Measurements from ENCODE around the gene KRT79. TPM values are rescaled to one million over a fixed set of nuclear protein-coding genes. Genes with fewer than 3 reads are reported as not detected.

The KRT79 gene
- total RNA-seq, 4 donors from 2014 or later: 1.8 TPM; not detected in 3

GRCh38 chr12:52813203-52813819, 20.8 kb downstream of the KRT79 start:
- TF ChIP-seq CTCF (IDR thresholded peaks at IDR 0.05) (no peak), POLR2A (IDR thresholded peaks at IDR 0.05) (peak in 1 of 4 donors; percentile 19)

GRCh38 chr12:52812749-52813148, 21.4 kb downstream of the KRT79 start:
- Histone ChIP-seq H3K36me3 (peaks cover 0 to 36% (median 0%) of the 10 kb centered on the region in 3 donors), H3K27me3 (peaks cover 0 to 6% (median 0%) of the 10 kb centered on the region in 4 donors), H3K4me3 (peak overlapping the region in 3 of 4 donors; percentile 30 to 46 (median 44)), H3K9me3 (no peaks in the 10 kb centered on the region), H3K27ac (peak overlapping the region in 3 of 4 donors; percentile 75 to 84 (median 75)), H3K4me1 (peaks cover 0 to 31% (median 0%) of the 10 kb centered on the region in 3 donors)
- WGBS, 2 donors: 29 to 42% methylated on average over 3 of the region's 3 CpGs
- intact Hi-C loops (cut with DNase I): no loop called here
- DNase-seq: no peak
- TF ChIP-seq POLR2A (IDR thresholded peaks at IDR 0.05): no peak
- TF ChIP-seq CTCF (IDR thresholded peaks at IDR 0.05): no peak

More at GRCh38 chr12:52813203-52813819, 20.8 kb downstream of the KRT79 start:
- DNase-seq: no peak
- H3K9me3 ChIP-seq: no peaks in the 10 kb centered on the region
- peak overlapping the region; percentile 30 to 46 (median 37) for H3K4me3 ChIP-seq
- H3K4me1 ChIP-seq: peaks cover 0 to 37% (median 0%) of the 10 kb centered on the region in 3 donors
- H3K27me3 ChIP-seq: peaks cover 0 to 6% (median 0%) of the 10 kb centered on the region in 4 donors
- 93% methylated on average over 8 of the region's 10 CpGs; no CpG with 5 or more reads in 1 of the 2 donors for WGBS, 2 donors
- intact Hi-C loops (cut with DNase I): no loop called here
- H3K36me3 ChIP-seq: peaks cover 0 to 30% (median 0%) of the 10 kb centered on the region in 3 donors
- peak overlapping the region in 3 of 4 donors; percentile 75 to 84 (median 75) for H3K27ac ChIP-seq

- Histone ChIP-seq H3K4me3 (peak overlapping the region in 3 of 4 donors; percentile 30 to 46 (median 44)), H3K4me1 (peaks cover 0 to 28% (median 0%) of the 10 kb centered on the region in 3 donors), H3K27me3 (peaks cover 0 to 2% (median 0%) of the 10 kb centered on the region in 4 donors), H3K27ac (peak overlapping the region in 3 of 4 donors; percentile 75 to 84 (median 75)), H3K36me3 (peaks cover 0 to 43% (median 0%) of the 10 kb centered on the region in 3 donors), H3K9me3 (no peaks in the 10 kb centered on the region)
- 87 to 93% methylated on average over 3 of the region's 4 CpGs for WGBS, 2 donors
- intact Hi-C loops (cut with DNase I): no loop called here
- no peak for DNase-seq
- TF ChIP-seq CTCF (IDR thresholded peaks at IDR 0.05) (no peak), POLR2A (IDR thresholded peaks at IDR 0.05) (peak in 1 of 4 donors; percentile 22)
Measured at GRCh38 chr12:52812073-52812400, 22.1 kb downstream of the KRT79 start.

- H3K9me3 ChIP-seq: no peaks in the 10 kb centered on the region
- 82 to 86% methylated on average over 6 to 7 of the region's 9 CpGs for WGBS, 2 donors
- peaks cover 0 to 46% (median 0%) of the 10 kb centered on the region in 3 donors for H3K36me3 ChIP-seq
- intact Hi-C loops (cut with DNase I): no loop called here
- no peak for DNase-seq
- H3K27ac ChIP-seq: peak overlapping the region in 3 of 4 donors; percentile 75 to 84 (median 75)
- no peaks in the 10 kb centered on the region for H3K27me3 ChIP-seq
- H3K4me1 ChIP-seq: peaks cover 0 to 28% (median 0%) of the 10 kb centered on the region in 3 donors
- H3K4me3 ChIP-seq: peak overlapping the region in 3 of 4 donors; percentile 30 to 46 (median 44)
- no peak for TF ChIP-seq CTCF (IDR thresholded peaks at IDR 0.05)
- no peak for TF ChIP-seq POLR2A (IDR thresholded peaks at IDR 0.05)
Measured at GRCh38 chr12:52811191-52812072, 22.7 kb downstream of the KRT79 start.
